Lower leg skin (tissue), 4 donors: ENCODE data around the gene SNX9. TPM values are rescaled to one million over a fixed set of nuclear protein-coding genes. Genes with fewer than 3 reads are reported as not detected.
A peak's percentile ranks its signal among the peaks of the same experiment; 100 is the strongest.

Experiments used
- DNase-seq, 2 donors: peaks; one replicate each; pipeline ENCODE4 v3.0.0-alpha.2; 2019; ENCODE audit warnings: low spot score in 2 of 2
- H3K4me3 ChIP-seq: fragments of 200-600 bp; sonication (generic); 2 replicates; pipeline ENCODE4 v1.5.1; 2017; ENCODE audit warnings: mild to moderate bottlenecking, low read depth; ENCODE audit not compliant: poor library complexity, severe bottlenecking
- POLR2A ChIP-seq, 2 donors: fragments of 450-650 bp; IDR thresholded peaks; one replicate each; pipeline ENCODE4 v1.6.1; 2016 to 2017; ENCODE audit warnings: antibody characterized with exemption in 2 of 2, mild to moderate bottlenecking in 1 of 2, moderate library complexity in 1 of 2
- WGBS, 2 donors: methylation state at CpG; one replicate each; pipeline ENCODE4 v1.1.5; 2018; 5-methylcytosine and 5-hydroxymethylcytosine counted together
- intact Hi-C: fragments of 100-400 bp; cut with DNase I; formaldehyde crosslinking; loops from one replicate; pipeline ENCODE4 v1.15.0; 2023; ENCODE audit warnings: low total_unique reads
- total RNA-seq, 4 donors: library from RNA; depleted of rRNA; stranded (reverse); fragments of >200 nt; gene quantifications; one replicate each; pipeline ENCODE4 v1.1.0, GENCODE V29; 2016
- TF ChIP-seq, protein P1 (sequence below), 3 donors: fragments of 450-650 bp; IDR thresholded peaks; one replicate each; pipeline ENCODE4 v1.5.1; 2016; ENCODE audit warnings: antibody characterized with exemption in 3 of 3, mild to moderate bottlenecking in 3 of 3, moderate library complexity in 2 of 3

The SNX9 gene
- total RNA-seq, 4 donors from 2014 or later, result 37.4 to 59.5 (median 46.7) TPM

DNA sequence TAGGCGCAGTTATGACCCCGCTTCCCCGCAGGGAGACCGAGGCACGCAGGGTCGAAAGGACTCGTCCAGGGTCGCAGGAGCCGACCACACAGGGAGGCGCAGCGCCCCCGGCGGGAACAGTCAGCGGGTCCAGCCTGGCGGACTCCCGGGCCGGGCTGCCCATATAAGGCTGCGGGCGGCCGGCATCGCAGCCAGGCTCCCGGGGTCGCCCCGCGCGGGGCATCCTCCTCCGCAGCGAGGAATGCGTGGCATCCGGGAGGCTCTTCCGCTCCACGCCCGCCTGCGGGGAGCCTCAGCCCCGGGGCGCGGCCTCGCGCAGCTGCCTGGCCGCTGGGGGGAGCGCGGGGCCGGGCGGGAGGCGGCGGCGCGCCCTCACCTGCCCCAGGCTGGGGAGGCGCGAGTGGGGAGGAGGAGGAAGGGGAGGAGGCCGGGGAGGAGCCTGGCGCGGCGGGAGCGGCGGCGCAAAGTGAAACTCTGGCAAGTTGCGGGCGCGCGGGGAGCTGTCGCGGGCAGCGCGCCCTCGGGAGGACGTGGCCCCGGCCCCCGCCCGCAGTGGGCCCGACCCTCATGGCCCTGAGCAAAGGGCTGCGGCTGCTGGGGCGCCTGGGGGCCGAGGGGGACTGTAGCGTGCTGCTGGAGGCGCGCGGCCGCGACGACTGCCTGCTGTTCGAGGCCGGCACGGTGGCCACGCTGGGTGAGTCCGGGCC, 158.5 kb downstream of the SNX9 start, which contains the start of gene SYNJ2:
SYNJ2 (plus strand) TSS at position 469 of the 707 bp plus-strand sequence; CDS start at position 568, 99 bp downstream.
- TF ChIP-seq, protein P1, sequence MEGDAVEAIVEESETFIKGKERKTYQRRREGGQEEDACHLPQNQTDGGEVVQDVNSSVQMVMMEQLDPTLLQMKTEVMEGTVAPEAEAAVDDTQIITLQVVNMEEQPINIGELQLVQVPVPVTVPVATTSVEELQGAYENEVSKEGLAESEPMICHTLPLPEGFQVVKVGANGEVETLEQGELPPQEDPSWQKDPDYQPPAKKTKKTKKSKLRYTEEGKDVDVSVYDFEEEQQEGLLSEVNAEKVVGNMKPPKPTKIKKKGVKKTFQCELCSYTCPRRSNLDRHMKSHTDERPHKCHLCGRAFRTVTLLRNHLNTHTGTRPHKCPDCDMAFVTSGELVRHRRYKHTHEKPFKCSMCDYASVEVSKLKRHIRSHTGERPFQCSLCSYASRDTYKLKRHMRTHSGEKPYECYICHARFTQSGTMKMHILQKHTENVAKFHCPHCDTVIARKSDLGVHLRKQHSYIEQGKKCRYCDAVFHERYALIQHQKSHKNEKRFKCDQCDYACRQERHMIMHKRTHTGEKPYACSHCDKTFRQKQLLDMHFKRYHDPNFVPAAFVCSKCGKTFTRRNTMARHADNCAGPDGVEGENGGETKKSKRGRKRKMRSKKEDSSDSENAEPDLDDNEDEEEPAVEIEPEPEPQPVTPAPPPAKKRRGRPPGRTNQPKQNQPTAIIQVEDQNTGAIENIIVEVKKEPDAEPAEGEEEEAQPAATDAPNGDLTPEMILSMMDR (IDR thresholded peaks at IDR 0.05), result no peak
- DNase-seq, result peak; percentile 44 to 94
- intact Hi-C loops, result loop anchor here (5.0 kb wide), 1 partner anchor 81 kb away; no protein-coding TSS in a partner anchor
- H3K4me3 ChIP-seq, result peak within 1 kb of the TSS; percentile 69
- 1 to 3% methylated on average over 18 to 54 of the region's 86 CpGs for WGBS, 2 donors

GRCh38 chr6:157982102-157982562, 159.1 kb downstream of the SNX9 start:
- intact Hi-C loops, result loop anchor here (5.0 kb wide), 1 partner anchor 80 kb away; no protein-coding TSS in a partner anchor
- TF ChIP-seq POLR2A (IDR thresholded peaks at IDR 0.05), result no peak
- TF ChIP-seq, protein P1 (IDR thresholded peaks at IDR 0.05), result no peak
- peak overlapping the region; percentile 69 for H3K4me3 ChIP-seq
- 2 to 6% methylated on average over 8 to 32 of the region's 36 CpGs for WGBS, 2 donors
- DNase-seq, result peak in 1 of 2 donors; percentile 89

DNA sequence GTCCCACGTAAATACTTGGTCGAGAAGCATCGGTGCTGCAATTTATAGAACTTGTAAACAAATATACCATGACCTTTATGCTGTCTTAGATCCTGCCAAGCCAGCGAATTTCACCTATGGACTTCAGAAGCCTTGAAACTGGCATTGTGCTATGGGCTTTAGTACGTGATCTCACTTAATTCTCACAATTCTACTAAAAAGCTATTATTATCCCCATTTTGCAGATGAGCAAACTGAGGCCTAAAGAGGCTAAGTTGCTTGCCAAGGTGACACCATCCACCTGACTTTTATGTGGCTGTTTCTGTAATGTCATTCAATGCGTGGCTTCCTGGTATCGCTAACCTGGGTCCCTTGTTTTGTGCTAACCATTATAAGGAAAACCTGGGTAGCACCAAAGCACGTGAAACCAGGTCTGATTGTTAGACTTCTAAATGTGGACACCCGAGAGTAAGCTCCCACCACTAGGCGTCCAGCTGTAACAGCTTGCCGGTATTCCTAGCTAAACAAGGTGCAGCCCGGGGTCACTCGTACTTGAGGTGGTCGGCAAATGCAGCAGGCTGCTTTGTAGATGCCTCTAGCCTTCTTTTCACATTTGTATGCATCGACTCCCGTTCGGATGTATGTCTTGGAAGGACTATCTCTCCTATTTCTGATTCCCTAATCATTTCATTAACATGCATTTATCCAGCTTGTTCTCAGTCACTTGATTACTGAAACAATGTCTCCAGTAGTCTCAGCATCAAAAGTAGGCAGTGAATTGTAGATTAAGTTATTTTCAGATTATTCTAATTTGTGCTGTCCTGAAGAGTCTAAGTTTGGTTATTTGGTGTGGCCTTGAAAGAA, 159.7 kb downstream of the SNX9 start:
- peak overlapping the region; percentile 69 for H3K4me3 ChIP-seq
- intact Hi-C loops, result loop anchor here (5.0 kb wide), 1 partner anchor 80 kb away; no protein-coding TSS in a partner anchor
- DNase-seq, result no peak
- TF ChIP-seq, protein P1 (IDR thresholded peaks at IDR 0.05), result no peak
- TF ChIP-seq POLR2A (IDR thresholded peaks at IDR 0.05), result no peak
- 52 to 59% methylated on average over 17 of the region's 17 CpGs for WGBS, 2 donors

DNA sequence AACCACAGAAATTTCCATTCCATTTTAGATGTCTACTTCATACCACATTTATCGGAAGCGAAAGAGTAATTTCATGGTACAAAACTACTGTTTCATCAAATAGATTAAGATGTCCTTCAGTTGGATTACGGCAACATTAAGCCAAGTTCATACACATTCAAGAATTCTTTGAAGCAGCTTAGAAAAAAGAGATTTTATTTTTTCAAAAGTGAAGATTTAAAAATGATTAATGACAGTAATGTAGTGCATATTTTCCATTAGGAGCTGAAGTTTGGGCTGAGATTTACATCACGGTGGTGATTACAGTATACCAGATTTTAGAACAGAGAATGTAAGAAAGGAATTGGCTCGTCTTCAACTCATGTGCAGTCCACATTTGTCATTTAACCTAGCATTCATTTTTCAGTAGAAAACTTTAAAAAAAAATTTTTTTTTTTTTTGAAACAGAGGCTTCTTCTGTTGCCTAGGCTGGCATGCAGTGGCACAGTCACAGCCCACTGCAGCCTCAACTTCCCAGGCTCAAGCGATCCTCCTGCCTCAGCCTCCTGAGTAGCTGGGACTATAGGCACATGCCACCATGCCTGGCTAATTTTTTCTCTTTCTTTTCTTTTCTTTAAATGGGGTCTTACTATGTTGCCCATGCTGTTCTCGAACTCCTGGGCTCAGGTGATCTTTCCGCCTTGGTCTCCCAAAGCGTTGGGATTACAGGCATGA, 160.5 kb downstream of the SNX9 start:
- no peak overlapping the region for H3K4me3 ChIP-seq
- 75 to 76% methylated on average over 9 of the region's 9 CpGs for WGBS, 2 donors
- TF ChIP-seq, protein P1 (IDR thresholded peaks at IDR 0.05), result no peak
- no peak for TF ChIP-seq POLR2A (IDR thresholded peaks at IDR 0.05)
- no peak for DNase-seq
- intact Hi-C loops, result loop anchor here (5.0 kb wide), 1 partner anchor 79 kb away; no protein-coding TSS in a partner anchor

- intact Hi-C loops, result loop anchor here (5.0 kb wide), 1 partner anchor 78 kb away; no protein-coding TSS in a partner anchor
- no peak for DNase-seq
- no peak overlapping the region for H3K4me3 ChIP-seq
- TF ChIP-seq, protein P1 (IDR thresholded peaks at IDR 0.05), result no peak
- no peak for TF ChIP-seq POLR2A (IDR thresholded peaks at IDR 0.05)
- WGBS, 2 donors, result 90 to 93% methylated on average over 4 of the region's 4 CpGs
These were observed 161.1 kb downstream of the SNX9 start for GRCh38 chr6:157984128-157984527.
